ENCODE results near the gene DSTN.

DSTN gene

DNA sequence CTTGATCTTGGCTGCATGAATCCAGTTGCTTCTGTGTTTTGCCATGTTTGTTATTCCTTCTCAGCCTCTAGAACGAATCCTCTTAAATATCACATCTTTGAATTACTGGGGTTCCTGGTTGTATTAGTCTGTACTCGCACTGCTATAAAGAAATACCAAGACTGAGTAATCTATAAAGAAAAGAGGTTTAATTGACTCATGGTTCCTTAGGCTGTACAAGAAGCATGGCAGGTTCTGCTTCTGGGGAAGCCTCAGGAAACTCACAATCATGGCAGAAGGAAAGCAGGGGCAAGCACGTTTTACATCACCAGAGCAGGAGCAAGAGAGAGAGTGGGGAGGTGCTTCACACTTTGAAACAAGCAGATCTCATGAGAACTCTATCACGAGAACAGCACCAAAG is 20.7 kb upstream of the DSTN start:
- DNase-seq (ENCODE audit: low spot score): no peak

DNA sequence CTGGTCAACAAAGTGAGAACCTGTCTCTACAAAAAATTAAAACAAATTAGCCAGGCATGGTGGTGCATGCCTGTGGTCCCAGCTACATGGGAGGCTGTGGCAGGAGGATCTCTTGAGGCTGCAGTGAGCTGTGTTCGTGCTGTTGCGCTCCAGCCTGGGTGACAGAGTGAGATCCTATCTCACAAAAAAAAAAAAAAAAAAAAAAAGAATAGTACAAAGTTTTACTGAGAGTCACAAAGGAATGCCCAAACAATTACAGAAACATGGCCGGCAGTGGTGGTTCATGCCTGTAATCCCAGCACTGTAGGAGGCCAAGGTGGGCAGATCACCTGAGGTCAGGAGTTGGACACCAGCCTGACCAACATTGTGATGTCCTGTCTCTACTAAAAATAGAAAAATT is 14.8 kb upstream of the DSTN start:
- no peak for DNase-seq (ENCODE audit: low spot score)

DNA sequence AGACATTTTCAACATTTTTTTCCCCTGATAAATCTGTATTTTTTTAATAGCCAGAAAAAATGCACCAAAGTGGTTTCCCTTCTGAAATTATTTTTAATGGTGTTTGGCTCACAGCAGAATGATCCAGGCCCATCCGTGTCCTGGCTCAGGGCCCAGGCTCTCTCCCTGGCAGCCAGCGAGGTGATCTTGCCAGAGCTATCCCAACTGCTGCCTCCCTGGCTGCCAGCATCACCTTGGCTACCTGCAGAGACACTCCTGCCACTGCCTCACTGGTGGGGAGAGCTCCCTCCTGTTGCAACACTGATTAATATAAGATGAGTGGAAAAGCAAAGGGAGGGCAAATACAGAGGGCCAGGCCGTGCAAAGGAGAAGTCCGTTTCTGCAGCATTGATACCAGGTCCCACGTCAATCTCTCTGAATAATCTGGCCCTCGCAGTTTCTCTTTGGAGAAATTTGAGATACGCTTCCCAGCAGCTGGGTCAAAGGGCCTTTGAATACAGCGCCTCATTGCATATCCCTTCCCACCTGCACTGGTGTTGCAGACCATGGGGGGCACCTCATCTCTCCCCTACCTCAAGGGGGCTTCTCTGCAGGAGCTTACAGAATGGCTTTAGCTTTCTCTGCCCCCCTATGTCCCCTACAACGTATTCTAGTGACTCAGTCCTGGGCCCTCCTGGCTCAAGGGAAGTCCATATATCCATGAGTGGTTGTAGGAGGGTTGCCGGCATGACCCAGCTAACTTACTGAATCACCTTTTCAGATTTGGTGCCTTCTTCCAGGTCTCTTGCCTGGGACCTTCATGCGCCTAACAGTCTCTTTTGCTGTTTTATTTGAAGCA is 12.8 kb upstream of the DSTN start:
- peak; percentile 74 for DNase-seq (ENCODE audit: low spot score)

DNA sequence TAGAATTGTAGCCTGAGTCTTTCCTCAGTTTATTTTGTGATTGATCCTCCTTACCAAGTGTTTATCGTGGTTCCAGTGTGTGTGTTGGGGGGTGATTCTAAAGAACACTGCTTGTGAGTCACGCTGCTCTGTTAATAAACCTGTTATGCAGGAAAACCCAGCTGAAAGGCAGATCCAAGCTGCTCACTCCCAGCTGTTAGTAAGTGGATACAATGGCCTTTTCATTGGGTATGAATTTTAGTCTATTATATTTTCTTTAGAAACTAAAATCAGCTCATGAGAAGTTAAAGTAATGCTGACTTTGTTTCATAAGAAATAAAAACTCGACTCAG is 12.2 kb upstream of the DSTN start:
- DNase-seq (ENCODE audit: low spot score): no peak

DNA sequence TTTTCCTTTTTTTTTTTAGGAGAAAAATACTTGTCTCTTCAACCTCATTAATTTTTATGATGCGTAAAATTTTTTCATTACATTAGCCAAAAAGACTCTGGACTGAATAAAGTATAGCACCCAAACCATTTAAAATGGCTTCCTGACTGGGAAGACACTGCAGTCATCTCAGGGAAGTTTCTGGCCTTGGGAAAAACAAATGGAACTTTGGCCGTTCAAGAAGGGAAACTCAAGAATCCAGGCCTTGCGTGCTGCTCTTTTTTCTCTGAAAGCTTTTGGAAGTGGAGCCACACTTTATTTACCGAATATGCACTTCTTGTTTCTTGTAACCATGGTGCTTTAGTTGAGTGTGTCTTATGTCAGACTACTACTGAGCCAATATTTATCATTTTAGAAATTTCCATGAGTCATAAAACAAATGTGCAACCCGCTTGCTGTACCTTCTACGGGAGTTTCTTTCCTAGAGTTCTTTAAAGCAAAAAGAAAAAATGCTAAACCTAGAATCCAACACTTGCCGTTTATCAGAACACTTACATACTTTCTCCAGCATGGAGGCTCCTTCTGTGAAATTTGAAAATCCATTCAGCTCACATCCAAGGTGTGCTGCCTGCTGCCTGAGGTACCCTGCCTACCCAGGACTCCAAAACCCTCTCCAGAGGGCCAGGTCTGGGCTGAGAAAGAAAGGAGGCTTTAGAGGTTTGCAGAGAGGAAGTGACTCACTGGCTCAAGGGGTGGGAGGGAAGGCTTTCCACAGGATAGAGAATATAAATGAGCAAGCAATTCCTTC is 11.5 kb upstream of the DSTN start:
- DNase-seq (ENCODE audit: low spot score): no peak

DNA sequence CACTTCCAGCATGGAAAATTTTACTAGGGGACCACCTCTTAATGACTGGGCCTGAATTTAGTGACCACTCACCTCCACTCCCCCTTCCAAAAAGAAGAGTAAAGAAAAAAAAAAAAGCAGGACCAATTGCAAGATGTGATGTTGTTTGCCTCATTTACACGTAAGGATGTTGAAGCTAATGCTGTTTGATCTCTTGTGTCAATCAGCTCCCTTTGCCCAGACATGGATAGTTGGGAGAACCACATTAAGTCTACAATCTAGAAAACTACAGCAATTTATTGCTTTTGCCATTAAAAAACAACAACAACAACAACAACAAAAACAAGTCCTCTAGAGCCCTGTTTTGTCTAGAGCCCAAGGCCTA is 11.0 kb upstream of the DSTN start:
- DNase-seq (ENCODE audit: low spot score): no peak

DNA sequence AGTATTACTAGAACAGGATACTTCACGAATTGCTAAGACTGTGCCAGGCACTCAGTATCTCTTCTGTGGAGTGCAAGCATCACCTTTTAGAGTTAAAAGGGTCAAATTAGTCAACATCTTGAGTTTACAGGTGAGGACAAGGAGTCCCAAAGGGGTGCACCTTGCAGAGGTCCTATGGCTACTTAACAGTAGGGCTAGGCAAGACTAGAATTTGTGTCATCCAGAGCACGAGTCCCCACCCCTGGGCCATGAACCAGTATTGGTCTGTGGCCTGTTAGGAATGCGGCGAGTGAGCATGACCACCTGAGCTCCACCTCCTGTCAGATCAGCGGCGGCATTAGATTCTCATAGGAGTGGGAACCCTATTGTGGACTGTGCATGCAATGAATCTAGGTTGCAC is 10.5 kb upstream of the DSTN start:
- DNase-seq (ENCODE audit: low spot score): no peak

DNA sequence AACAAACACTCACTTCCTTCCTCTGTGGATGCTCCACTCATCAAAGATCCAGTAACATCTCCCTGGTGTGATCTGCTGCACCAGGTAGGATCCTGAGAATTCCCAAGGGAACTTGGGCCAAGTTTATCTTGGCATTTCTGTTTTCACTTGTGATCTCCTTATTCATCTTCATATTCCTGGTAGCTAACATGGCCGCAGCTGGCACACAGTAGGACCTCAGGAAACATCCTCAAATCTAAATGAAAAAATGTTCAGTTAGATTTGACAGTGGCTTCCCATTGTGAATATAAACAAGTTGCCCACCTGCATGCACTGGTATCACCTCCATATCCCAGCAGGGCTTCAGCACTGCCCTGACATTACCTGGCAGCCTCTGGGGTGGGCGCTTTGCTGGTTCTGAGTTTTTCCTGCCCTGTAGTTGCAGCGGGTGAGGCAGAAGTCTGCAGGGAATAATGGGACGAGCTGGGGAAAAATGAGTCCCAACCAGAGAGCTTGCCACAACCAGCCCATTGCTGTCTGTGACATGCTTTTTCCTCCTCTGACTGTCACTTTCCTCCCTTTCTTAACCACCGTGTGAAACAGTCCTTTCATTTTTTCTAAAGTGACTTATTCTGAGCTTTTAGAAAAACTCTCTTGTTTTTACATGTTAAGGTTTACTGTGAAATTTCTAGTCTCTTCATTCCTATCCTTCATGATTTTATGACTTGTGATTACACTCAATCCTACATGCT is 9.4 kb upstream of the DSTN start:
- DNase-seq (ENCODE audit: low spot score): no peak

DNA sequence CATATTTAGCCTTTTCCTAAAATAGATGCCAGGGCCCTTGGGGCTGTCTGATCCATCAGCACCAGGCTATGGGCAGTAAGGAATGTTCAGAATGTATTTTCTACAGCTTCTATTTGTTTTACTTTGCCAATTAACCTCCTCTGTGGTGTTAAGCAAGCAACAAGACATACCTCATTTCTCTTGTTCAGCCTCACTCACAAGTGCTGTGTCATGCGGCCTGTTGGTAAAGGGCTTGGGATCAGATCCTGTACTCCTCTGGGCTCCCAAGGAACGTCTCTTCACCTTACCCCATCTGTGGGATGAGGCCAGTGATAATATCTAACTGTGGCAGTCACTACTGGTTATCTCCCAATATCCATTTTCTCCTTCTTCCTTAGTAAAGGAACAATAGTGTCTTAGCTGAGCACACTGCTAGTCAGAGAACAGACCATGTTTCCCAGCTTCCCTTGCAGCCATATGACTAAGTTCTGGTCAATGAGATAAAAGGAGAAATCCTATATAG is 7.0 kb upstream of the DSTN start:
- DNase-seq (ENCODE audit: low spot score): no peak

DNA sequence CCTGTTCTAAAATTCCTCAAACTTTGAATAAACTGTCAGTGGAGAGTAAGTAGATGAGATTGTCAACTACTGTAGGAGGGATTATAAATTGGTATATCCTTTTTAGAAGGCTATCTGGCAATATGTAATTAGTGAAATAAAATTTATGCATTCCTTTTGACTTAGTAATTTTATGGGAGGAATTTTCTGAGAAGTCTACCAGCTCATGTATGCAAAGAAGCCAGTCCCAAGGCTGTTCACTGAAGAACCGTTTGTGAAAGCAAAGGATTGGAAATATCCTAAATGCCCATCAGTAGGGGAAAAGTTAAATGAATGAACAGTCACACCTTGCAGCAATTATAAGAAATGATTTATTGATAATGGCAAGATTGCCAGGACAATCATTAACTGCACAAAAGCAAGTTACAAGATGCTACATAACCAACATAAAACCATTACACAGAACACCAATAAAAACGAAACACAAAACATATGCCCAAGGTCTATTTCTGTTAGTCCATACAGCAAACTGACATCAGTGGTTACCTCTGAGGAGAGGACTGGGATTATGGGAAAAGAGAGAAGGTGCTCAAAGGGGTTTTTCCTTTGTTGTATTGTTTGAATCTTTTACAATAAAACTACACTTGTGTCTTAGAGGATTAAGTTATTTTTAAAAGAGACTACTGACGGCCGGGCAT is 4.6 kb upstream of the DSTN start:
- no peak for DNase-seq (ENCODE audit: low spot score)

DNA sequence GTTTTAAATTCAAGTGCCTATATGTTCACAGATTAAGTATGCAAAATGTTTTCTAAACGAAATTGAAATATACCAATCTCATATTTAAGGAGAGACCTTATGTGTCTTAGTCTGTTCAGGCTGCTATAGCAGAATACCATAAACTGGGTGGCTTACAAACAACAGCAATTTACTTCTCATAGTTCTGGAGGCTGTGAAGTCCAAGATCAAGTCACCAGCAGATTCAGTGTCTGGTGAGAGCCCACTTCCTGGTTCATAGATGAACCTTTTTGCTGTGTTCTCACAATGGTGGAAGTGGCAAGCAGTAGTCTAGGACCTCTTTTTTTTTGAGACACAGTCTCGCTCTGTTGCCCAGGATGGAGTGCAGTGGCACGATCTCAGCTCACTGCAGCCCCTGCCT is 3.5 kb upstream of the DSTN start:
- DNase-seq (ENCODE audit: low spot score): no peak

DNA sequence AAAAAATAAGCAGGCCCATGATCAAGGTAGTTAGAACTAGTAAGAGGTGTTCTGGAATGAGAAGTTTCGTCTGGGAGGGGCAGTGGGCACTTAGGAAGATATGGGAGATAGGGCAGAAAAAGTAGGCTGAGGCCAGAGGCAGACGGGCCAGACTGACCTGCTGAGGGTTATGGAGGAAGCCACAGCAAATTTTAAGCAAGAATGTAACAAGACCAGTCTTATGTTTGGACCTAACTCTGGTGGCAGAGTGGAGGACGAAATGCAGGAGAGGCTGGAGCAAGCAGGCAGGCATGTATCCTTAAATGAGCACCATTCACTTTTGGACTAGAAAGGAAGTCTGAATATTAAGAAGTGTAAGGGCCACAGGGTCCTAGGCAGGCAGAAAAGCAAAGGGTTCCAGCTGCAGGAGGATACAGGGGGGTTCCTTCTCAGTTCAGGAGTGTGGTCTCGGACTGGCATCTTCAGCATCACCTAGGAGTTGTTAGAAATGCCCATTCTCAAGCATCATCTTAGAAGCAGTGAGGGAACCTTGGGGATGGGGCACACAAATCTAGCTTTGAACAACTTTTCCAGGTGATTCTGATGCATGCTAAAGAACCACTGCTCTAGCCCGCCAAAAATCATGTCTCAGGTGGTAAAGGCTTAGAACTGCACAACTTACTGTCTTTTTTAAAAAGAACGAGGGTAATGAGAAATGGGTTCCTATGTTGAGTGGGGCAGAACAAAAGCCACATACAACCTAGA is 1.7 kb upstream of the DSTN start:
- no peak for DNase-seq (ENCODE audit: low spot score)

DNA sequence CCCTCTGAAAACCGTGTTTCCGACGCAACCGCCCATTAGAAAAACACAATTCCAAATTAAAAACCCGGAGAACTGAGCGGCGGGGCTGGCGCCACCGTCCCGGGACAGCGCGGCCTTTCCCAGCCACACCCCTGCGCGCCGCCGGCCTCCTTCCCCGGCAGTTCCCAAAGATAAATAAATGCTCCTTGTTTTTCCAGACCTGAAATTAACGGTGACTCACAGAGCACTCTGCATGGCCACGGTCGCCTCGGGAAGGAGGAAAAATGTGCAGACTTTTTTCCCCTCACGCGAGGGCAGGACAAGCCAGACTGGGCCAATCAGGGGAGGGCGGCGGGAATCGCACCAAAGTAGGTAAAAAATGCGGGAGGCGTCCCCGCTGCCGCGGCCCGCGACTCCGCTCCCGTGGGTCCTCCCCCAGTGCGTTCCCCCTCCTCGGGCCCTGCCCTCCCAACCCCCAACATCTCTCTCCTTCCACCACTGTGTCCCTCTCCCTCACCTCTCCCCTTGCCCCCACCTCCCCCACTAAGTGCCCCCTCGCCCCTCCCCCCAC is 828 bp upstream of the DSTN start:
- peak; percentile 83 for DNase-seq (ENCODE audit: low spot score)

DNA sequence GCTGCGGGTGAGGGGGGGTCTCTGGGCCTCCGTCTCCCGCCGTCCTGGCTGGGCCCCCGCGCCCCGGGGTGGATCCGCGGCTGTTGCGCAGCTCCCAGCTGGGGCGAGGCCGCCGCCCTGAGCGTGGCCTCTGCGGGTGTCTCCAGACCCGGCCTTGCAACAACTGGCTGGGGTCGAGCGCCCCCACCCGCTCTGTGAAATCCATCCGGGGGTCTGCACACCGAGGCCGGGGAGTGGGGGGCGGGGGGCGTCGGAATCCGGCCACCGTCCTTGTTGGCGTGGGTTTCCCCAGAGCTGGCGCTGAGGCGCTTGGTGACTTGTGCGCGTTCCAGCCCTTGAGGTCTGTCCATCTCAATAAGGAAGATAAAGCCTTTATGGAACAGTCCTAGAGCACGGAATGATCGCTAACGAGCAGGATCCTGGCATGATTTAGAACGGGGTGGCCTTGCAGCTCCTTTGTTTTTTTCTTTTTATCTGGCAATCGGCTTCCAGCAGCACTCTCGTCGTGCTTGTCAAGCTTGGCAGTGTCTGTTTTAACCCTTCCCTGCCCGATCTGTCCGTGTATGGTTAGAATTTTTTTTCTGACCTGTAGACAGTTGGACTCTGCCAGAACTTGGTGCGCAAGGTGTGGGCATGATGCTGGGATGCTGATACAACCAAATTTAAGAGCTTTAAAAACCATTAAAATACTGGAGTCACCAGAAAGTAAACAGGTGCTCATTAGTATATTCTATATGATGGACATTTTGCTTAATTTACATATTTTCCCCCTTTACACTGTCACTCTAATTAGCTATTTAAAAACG is 675 bp downstream of the DSTN start:
- peak; percentile 83 for DNase-seq (ENCODE audit: low spot score)

DNA sequence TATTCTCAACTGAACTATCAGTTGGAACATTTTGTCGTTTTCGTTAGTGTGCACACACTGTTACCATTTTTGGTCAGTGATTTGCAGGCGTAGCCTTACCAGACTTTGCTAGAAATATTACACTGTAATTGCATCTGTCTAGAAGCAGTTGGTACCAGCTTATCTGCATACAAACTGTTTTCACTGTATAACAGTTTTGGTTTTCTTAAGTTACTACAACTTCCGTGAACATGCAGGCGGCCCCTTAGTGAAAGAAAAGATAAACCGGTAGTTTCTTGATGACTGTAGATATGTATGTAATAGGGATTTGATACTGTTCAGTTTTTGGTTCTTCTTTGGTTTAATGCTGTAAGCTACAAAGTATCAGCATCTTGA is 1.3 kb downstream of the DSTN start:
- no peak for DNase-seq (ENCODE audit: low spot score)

DNA sequence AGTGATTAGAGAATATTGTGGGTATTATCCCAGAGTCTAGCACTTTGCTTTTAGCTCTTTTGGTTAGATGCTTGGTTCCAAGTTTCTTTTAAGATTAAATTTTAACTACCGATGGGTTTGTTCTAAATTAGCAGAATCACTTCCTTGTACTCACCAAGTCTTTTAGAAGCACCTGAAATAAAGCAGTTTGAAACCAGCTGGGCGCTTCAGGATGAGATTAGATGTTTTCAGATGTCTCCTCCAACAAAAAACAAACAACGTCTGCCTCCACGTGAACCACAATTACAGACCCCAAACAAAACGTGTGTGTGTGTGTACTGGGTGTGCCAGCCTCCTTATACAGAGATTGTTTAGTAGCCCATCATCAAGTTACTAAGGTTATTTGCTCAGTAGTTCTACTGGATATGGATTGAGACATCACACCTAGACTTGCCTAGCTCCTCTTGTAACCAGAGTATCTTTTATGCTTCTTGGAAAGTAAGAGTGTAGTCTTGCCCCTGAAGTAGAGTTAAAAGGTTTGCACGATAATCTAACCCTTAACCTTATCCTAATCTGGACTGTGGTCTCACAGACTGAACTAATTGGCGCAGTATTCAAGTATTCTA is 2.3 kb downstream of the DSTN start:
- no peak for DNase-seq (ENCODE audit: low spot score)

DNA sequence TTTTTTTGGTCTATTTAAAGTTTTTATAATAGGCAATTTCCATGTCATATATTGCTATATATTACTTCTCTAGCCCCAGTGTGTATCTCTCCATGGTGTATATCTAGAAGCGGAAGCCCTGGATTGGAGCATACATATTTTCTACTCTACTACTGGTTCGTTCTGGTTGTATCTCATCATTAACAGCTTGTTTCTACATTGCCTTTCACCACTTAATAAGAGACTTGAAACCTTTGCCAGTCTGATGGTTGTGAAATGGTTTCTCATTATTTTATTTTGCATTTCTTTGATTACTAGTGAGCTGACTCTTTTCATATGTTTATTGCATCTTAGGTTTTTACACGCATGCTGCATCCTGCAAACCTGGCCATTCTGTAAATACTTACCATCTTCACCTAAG is 3.6 kb downstream of the DSTN start:
- no peak for DNase-seq (ENCODE audit: low spot score)

DNA sequence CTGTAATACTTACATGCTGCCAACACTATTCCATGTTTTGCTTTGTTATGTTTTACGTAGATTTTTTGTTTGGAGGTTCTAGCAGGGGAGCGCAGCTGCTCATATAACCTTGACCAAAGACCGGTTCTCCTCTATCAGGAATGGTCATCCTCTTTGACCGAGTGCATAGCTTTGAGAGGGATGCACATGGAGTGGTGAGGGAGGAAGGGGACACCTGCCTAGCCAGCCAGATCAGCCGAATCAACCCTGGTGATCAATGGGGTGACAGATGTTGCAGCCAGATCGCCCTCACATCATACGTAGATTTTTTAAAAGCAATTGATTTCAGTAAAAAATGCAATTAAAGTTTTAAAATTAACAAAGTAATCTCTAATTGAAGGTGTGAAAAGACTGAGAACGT is 6.3 kb downstream of the DSTN start:
- no peak for DNase-seq (ENCODE audit: low spot score)

DNA sequence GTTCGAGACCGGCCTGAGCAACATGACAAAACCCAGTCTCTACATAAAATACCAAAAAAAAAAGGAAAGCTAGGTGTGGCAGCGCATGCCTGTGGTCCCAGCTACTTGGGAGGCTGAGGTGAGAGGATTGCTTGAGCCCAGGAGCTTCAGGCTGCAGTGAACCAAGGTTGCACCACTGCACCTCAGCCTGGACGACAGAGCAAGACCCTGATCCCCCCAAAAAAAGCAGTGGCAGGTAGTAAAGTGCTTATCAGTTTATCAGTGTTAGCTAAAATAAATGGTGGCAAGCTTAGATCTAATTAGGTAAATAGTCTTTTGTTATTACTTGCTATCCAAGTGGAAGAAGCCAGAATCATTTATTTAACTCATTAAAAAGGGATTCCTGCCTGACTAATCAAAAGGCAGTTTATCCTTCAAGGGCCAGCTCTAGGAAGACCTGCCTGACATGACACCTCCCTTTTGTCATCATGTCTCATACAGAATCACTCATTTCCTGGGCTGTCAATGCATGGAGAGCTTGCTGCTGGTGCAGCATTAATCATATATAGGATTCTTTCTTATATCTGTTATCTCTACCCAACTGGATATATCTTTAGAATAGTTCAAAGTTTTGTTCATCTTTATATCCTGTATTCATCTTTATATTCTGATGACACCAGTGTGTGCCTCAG is 9.6 kb downstream of the DSTN start:
- DNase-seq (ENCODE audit: low spot score): no peak

DNA sequence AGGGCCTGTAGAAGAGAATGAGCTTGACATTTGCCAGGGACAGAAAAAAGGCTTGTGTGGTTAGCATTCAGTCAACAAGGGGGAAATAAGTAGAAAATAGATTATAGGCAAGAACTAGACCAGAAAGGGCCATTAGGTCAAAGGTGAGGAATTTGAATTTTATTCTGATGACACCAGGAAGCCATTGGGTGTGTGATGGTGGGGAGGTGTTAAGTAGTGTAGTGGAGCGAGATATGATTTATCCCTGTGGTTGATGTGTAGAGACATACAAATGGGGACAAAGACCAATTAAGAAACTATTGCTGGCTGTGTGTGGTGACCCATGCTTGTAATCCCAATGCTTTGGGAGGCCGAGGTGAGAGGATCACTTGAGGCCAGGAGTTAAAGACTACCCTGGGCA is 11.0 kb downstream of the DSTN start:
- DNase-seq (ENCODE audit: low spot score): no peak

Measured in left forelimb (tissue), 1 donor.